Fibroblast of mammary gland (primary cell): ENCODE data around the gene KCNH4.
"Not testable (repeated sequence)": the region's sequence is repeated elsewhere in the genome, so short reads cannot be mapped to it uniquely, and the experiment has no call there.

Source experiments
- DNase-seq: peaks from one replicate; pipeline ENCODE4 v3.0.0-alpha.2; 2010; ENCODE audit warnings: low read depth
- H3K4me3 ChIP-seq: 2 replicates; pipeline ENCODE4 v1.5.1; 2011; ENCODE audit warnings: low read depth, mild to moderate bottlenecking, low read length, moderate library complexity; ENCODE audit not compliant: control insufficient read depth
- CTCF ChIP-seq: conservative IDR thresholded peaks from 2 replicates; pipeline ENCODE4 v1.5.1; 2011; ENCODE audit warnings: low read depth, low read length, inconsistent platforms; ENCODE audit not compliant: control insufficient read depth, insufficient read depth

Gene KCNH4

DNA sequence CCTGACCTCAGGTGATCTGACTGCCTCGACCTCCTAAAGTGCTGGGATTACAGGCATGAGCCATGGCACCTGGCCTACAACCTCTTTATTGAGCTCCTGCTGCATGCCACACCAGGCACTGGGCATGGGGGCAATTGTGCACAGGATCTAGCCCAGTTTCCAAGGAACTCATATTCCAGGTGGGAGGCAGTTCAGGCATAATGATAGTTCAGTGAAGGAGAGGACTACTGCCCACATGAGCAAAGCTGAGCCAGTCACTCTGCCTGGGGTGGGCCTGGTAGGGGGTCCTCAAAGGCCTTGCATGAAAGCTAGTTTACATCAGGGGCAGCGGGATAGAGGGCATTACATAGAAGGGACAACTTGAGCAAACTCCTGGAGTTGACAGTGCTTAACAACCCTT is 6.9 kb upstream of the KCNH4 start:
- DNase-seq, result no peak
- TF ChIP-seq CTCF, result no peak

GRCh38 chr17:42186191-42186590 is 5.2 kb upstream of the KCNH4 start:
- H3K4me3 ChIP-seq, DNase-seq: not testable (repeated sequence)

More for the DNA sequence above, 6.9 kb upstream of the KCNH4 start:
- no peak overlapping the region for H3K4me3 ChIP-seq

DNA sequence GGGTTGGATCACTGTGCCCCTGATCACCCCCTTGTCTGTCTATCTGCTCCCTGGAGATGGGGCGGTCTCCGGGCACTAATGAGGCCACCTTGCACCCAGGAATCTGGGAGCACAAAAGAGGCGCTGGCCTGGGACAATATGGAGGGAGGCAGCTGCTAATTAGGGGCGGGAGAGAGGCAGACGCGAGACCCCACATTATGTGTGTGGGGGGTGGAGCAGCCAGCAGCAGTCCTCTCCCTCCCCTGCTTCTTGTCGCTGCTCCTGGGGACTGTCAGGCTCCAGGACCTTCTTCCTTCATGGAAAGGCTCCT is 4.6 kb upstream of the KCNH4 start:
- no peak for TF ChIP-seq CTCF
- no peak overlapping the region for H3K4me3 ChIP-seq
- no peak for DNase-seq

- no peak within 1 kb of the TSS for H3K4me3 ChIP-seq
- no peak for DNase-seq
- no peak for TF ChIP-seq CTCF
These were observed 4.0 kb upstream of the KCNH4 start, which contains the start of gene HCRT for GRCh38 chr17:42184713-42185620. HCRT (minus strand) TSS chr17:42185452; CDS start chr17:42185365, 87 bp downstream.

- peak overlapping the region; percentile 57 for H3K4me3 ChIP-seq
- no peak for TF ChIP-seq CTCF
- DNase-seq, result peak; percentile 65
These were observed 3.1 kb upstream of the KCNH4 start for GRCh38 chr17:42183741-42184711.

GRCh38 chr17:42182927-42183734 is 2.2 kb upstream of the KCNH4 start:
- peak overlapping the region; percentile 57 for H3K4me3 ChIP-seq
- no peak for TF ChIP-seq CTCF
- peak; percentile 57 for DNase-seq
